HG03280 (cell line): ENCODE data around the gene SUPT5H.
"Not testable (repeated sequence)": the region's sequence is repeated elsewhere in the genome, so short reads cannot be mapped to it uniquely, and the experiment has no call there.

Experiments
- ATAC-seq: cut with Tn5 transposase; IDR thresholded peaks from one replicate; pipeline ENCODE4 v1.9.1; 2021; ENCODE audit warnings: mild to moderate bottlenecking, moderate library complexity; ENCODE audit not compliant: unreplicated experiment

The SUPT5H gene

DNA sequence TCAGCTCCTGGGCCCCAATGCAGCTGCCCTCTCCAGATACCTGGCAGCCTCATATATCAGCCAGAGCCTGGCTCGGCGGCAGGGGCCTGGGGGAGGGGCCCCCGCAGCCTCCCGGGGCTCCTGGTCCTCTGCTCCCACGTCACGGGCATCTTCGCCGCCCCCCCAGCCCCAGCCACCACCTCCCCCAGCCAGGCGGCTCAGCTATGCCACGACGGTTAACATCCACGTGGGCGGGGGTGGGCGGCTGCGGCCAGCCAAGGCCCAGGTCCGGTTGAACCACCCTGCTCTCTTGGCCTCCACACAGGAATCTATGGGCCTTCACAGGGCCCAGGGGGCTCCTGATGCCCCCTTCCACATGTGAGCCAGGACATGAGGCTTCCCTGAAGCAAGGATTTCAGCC, 20.4 kb upstream of the SUPT5H start:
- no peak for ATAC-seq

DNA sequence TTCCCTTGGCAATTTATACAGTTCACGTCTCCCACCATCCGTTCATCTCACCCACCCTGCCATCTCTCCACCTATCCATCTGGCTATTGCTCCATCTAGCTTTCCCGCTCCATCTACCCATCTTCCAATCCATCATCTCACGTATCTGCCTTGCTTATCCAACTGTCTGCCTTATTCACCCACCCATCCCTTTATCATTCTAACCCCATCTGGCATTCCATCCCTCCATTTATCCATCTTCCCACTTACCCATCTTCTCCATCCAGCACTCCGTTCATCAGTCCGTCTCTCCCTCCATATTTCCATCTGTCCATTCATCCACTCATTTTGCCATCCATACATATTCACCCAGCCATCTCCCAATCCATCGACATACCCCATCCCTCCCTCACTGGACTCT, 19.6 kb upstream of the SUPT5H start:
- ATAC-seq = no peak

DNA sequence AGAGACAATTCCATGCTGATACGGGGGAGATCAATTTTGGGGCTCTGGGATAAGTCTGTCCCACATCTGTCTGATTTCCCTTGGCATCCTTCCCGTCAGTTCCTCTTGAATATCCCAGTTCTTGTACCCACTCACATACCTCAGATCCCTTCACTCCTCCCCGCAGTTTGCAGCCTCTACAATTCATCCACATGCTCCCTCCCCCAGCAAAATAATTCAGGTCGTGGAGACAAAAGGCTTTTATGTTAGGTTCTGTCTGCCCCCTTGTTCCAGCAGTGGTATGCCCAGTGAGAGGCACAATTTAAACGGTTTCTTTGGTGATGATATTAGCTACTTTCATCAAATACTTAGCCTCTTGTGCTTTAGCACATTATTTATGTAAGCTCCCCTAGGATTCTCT, 19.2 kb upstream of the SUPT5H start:
- ATAC-seq = no peak

DNA sequence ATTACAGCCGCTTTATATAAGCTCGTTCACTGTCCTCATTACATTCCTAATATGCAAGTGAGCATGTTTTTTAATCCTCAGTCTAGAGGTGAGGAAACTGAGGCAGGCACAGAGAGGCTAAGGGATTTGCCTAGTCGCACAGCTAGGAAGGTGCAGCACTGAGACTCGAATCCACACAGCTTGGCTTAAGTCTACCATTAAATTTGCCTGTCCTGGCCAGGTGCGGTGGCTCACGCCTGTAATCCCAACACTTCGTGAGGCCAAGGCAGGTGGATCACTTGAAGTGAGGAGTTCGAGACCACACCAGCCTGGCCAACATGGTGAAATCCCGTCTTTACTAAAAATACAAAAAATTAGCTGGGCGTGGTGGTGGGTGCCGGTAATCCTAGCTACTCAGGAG, 17.7 kb upstream of the SUPT5H start:
- ATAC-seq = no peak

DNA sequence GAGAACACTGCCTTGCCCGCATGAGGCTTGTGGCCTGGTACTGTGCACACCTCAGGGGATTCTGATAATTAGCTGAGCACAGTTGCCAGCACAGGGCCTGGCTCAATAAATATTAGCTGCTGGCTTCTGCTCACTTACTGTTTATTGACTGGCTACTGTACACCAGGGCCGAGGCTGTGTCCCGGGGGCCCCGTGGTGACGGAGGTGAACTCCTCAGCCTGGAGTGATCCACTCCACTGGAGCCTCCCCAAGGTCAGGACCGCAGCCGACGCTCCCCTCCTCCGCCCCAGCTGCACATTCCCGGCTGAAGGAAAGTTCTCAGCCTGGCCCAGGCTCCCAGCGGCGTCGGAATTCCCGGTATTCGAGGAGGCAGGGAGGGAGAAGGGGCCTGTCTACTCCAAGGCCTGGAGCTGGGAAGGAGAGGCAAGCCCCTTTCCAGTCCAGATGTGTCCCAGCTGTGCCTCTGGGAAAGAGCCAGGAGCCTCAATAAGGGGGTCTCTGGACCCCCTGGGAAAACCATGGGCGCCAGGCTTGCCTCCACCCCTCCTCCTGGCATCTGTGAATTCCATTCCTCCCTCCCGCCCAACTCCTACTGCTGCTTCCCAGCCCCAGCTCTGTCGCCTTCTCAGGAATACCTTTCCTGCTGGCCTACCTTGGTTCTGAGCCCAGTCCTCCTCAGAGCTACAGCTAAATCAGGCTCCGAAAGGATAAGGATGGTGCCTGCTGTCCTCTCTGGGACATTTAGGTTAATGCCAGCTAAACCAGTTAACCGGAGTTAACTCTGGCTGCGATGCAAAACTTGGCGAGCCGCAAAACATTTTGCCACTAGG, 16.9 kb upstream of the SUPT5H start:
- ATAC-seq = no peak

DNA sequence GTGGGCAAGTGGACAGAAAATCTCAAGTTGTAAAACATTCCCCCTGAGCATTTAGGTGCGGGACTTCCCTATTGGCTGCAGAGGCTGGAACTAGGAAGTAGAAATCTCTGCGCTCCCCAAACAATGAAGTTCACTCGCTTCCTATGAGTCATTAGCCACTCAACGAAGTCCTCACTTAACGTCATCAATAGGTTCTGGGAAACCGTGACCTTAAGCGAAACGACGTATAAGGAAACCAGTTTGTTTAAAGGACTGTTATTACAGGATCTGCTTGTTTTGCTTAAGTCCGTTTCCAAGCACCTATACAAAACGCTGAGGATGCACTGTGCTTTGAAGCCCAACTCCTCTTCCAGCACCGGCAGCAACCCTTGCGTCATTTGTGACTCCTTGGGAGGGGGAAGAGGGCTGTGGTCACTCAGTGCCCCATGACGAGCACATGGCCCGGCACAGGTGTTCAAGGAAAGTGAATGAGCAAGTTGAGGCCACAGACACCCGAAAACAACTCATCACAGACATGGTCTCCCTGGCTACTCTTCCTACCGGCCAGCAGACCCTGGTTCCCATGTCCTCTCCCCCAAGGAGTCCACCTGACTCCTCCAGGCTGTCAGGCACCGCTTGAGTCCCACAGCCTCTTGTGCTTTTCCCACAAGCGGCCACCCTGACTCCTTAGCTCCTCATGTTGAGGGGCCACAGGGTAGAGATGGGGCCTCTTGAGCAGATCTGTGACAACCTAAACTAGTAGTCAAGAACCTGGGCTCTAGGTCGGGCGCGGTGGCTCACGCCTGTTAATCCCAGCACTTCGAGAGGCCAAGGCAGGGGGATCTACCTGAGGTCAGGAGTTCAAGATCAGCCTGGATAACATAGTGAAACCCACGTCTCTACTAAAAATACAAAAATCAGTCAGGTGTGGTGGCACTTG, 14.4 kb upstream of the SUPT5H start:
- ATAC-seq = peak; percentile 47

DNA sequence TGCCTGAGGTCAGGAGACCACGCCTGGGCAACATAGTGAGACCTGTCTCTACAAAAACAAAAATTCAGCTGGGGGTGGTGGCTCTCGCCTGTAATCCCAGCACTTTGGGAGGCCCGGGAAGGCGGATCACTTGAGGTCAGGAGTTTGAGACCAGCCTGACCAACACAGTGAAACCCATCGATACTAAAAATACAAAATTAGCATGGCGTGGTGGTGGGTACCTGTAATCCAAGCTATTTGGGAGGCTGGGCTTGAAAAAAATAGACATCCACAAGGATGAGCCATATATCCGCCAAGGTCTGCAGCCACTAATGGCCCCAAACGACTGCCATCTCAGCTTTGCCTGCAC, 12.7 kb upstream of the SUPT5H start:
- ATAC-seq = no peak

DNA sequence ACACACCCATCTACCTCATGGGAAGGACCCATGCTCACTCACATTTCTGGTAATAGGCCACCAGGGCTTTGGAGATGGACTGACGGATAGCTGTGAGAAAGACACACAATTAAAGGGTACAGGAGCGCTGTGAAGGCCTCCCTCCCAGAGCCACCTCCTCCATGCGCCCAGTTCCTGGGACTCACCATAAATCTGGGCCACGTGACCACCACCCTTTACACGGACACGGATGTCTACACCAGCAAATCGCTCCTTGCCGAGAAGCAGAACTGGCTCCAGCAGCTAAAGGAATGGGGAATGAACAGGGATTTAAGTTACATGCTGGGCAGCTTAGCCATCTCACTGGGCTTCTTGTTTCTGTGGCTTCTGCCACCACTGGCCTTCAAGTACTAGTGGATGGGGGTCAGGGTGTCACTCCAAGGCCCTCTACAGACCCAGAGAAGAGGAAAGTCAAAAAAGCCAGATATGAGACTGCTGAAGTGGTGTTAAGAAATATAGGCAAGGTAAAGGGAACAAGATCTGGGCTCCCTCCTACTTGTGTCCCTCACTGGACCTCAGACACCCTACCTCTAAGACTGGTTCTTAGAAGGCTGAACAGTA, 11.8 kb upstream of the SUPT5H start:
- no peak for ATAC-seq

DNA sequence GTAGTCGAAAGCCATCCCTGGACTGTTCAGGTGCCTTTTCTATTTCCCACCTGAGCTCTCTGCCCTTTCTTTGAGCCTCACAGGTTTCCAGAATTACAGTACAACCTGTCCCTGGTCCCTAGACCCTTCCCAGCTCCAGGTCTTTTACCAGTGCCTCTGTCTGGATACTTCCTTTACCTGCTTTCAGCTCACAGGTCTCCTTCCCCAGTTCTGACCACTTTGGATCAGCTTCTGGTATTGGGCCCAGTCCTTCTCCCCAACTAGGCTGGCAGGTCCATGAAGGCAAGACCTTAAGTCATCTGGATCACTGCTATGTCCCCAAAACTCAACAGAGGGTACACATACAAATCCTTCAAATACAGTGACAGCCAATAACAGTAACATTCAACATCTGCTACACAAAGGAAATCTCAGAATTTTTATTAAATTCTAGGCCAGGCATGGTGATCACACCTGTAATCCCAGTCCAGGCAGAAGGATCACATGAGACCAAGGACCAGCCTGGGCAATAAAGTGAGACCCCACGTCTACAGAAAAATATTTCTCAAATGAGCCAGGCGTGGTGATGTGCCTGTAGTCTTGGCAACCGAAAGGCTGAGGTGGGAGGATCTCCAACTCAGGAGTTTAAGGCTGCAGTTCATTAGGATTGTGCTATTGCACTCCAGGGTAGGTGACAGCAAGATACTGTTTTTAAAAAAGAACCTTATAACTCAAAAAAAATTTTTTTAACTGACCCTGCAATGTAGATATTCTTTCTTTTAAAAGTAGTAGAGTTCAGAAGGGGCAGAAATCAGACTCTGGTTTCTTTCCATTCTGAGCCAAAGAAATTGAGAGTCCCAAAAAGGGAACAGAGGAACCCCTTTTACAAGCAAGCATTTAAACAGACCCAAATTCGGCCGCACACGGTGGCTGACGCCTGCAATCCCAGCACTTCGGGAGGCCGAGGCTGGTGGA, 11.0 kb upstream of the SUPT5H start:
- ATAC-seq = no peak

DNA sequence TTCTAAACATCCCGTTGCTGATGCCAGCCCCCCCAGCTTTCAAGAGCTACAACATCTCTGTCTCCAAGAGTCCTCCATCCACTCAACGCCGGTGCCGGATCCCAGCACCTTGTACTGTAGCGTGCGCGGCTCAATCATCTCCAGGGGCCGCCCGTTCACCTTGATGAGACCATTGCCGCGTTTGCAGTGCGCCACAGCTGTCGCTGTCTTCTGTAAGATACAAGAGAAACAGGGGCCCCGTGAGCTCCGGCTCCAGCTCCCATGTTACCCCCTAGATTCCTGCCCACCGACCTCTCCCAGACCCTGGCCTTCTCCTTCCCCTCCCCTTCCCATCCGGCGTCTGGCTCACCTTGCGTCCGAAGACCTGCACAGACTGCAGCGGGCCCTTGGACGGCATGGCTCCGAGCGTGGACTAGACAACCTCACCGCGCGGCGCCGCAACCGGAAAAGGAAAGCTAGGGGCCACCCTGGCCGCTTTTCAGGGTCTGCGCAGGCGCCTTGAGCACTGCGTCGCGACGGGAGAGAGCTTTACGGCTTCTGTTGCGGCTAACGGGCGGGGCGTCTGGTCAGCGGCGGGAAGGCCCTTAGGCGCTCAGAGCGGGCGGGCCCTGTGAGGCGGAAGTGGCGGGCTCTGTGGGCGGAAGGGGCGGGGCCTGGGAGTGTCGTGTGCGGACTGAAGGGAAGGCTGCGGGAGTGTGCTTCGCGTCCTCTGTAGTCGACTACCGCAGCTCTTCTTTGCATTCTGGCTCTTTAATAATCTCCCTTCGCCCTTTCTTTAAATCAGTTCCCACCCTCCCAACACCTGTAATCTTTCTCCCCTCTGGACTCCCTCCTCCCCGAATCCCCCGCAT, 9.7 kb upstream of the SUPT5H start, which contains the start of gene RPS16:
Gene RPS16 (minus strand): TSS at position 451 of the 851 bp plus-strand sequence. CDS start 54 bp downstream, at position 397.
- ATAC-seq = peak; percentile 80

DNA sequence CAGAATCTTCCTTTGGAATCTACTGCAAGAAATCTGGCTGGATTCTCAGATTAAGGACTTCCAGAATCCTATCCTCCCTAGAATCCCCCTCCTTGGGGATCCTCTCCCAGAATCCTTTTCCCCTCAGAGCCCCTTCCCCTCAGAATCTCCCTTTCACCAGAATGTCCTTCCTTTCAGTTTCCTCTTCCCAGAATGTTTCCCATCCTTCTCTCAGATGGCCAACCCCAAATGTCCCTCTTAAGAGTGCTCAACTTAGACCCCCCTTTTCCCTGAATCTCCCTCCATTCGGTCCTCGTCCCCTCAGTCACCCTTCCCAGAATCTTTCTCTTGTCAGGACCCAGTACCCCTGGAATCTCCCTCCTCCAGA, 9.0 kb upstream of the SUPT5H start:
- no peak for ATAC-seq

DNA sequence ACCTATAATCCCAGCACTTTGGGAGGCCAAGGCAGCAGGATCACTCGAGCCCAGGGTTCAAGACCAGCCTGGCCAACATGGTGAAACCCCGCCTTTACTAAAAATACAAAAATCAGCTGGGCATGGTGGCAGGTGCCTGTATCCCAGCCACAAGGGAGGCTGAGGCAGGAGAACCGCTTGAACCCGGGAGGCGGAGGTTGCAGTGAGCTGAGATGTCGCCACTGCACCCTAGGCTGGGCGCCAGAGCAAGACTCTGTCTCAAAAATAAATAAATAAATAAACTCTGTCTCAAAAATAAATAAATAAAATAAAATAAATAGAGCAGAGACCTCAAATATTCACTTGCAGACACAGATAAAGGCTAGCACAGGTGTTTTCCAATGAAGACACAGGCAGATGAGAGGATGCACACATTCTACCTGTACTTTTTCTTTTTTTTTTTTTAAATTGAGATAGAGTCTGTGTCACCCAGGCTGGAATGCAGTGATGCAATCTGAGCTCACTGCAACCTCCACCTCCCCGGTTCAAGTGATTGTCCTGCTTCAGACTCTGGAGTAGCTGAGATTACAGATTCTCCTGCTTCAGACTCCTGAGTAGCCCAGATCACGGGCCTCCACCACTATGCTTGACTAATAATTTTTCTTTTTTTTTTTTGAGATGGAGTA, 7.0 kb upstream of the SUPT5H start:
- ATAC-seq = no peak

DNA sequence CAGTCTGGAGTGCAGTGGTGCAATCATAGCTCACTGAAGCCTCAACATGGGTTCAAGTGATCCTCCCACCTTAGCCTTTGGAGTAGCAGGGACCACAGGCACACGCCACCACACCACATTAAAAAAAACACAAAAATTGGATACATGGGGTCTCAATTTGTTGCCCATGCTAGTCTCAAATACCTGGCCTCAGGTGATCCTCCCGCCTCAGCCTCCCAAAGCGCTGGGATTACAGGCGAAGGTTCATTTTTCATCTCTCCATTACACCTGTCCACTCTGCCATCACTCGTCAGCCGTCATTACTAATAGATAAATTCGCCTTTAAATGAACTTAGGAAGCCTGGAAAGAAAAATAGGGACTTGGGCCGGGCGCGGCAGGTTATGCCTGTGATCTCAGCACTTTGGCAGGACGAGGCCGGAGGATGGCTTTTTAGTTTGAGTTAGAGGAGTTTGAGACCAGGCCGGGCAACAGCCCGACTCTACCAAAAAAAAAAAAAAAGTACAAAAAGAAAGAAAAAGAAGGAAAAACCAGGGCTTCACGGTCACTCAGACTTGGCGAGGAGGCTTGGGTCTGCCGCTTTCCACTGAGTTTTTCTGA, 685 bp upstream of the SUPT5H start:
- no peak for ATAC-seq

DNA sequence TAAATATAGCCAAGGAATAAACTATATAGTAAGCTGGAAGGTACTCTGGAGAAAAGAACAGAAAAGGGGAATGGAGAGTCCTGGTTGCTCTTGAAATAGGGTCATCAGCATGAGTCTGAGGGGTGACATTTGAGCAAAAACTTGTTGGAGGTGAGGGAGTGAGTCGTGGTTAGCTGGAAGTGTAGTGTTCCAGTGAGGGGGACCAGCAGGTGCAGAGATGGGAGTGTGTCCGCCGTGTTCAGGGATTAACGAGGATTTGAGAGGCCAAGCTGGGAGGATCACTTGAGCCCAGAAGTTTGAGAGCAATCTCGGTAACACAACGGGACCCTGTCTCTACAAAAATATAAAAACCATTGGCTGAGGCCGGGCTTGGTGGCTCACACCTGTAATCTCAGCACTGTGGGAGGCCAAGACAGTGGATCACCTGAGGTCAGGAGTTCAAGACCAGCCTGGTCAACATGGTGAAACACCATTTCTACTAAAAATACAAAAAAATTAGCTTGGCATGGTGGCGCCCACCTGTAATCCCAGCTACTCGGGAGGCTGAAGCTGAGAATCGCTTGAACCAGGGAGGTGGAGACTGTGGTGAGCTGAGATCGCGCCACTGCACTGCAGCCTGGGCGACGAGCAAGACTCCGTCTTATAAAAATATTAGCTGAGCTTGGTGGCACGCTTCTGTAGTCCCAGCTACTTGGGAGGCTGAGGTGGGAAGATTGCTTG, 1.1 kb downstream of the SUPT5H start:
- ATAC-seq = no peak

DNA sequence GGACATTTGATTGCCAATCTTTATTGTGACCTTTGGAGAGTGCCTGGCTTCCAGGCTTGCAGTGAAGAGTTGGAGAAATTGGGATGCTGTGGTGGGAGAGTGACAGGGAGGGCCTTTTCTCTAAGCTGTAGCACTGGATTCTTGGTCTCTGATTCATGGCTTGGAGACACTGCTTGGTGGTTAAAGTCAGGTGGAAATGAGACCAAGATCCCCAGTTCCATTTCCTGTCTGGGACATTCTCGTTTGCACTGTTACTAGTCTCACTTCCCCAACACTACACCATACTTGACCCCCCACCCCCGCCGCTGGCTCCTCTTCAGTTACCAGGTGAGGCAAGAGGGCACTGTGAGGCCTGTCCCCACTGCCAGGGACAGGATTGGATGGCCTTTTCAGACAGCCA, 2.9 kb downstream of the SUPT5H start:
- ATAC-seq = no peak

DNA sequence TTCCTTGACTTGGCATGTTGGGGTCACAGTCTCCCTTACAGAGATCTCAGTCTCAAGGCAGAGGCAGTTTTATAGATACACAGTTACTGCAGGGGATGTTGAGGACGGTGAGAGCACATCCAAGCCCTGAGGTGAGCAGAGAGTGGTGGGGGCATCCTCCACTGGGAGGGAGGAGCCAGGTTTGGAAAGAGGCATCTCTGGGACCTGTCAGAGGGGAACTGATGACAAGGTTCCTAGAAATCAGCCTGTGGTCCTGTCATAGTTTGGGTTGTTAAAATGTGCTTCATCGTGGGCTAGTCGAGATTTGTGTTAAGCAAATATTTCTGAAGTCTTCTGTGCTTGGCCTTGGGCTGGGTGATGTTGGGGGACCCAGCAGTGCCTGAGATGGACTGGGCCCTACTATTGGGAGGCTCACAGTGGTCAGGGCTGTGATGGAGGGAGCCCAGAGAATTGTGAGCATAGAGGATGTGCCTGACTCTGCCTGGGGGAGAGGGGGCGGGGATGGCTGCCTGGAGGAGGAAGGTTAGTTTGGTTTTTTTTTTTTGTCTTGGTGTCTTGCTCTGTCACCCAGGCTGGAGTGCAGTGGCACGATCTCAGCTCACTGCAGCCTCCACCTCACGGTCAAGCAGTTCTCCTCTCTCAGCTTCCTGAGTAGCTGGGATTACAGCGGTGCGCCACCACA, 3.9 kb downstream of the SUPT5H start:
- ATAC-seq = no peak

DNA sequence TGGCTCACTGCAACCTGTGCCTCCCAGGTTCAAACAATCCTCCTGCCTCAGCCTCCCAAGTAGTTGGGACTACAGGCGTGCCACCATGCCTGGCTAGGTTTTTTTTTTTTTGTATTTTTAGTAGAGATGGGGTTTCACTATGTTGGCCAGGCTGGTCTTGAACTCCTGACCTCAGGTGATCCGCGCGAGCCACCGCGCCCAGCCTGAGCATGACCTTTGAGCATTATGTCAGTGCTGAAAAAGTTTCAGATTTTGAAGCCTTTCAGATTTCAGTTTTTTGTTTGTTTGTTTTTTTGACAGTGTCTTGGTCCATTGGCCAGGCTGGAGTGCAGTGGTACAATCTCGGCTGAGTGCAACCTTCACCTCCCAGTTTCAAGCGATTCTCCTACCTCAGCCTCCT, 5.9 kb downstream of the SUPT5H start:
- not testable (repeated sequence) for ATAC-seq
